ENCODE data around the gene GSTT4. TPM values are rescaled to one million over a fixed set of nuclear protein-coding genes. Genes with fewer than 3 reads are reported as not detected.
"Not testable (repeated sequence)": the region's sequence is repeated elsewhere in the genome, so short reads cannot be mapped to it uniquely, and the experiment has no call there.

The GSTT4 gene
- total RNA-seq, 4 donors from 2014 or later: not detected

DNA sequence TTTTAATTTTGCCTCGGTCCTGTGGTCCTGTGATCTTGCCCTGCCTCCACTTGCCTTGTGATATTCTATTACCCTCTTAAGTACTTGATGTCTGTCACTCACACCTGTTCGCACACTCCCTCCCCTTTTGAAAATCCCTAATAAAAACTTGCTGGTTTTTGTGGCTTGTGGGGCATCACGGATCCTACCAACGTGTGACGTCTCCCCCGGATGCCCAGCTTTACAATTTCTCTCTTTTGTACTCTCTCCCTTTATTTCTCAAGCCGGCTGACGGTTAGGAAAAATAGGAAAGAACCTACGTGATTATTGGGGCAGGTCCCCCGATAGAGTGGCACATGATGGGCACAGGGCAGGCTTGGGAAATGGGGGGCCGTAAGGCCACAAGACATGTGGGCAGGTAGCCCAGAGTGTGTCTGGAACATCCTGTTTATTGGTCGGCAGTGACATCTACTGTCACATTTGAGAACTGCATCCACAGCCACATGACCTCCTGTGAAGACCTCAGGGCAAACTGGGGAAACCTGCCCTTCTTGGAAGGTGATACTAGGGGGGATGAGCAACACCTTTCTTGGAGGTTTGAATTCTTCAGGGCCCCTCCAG lies 48.9 kb downstream of the GSTT4 start:
- TF ChIP-seq, protein P1, sequence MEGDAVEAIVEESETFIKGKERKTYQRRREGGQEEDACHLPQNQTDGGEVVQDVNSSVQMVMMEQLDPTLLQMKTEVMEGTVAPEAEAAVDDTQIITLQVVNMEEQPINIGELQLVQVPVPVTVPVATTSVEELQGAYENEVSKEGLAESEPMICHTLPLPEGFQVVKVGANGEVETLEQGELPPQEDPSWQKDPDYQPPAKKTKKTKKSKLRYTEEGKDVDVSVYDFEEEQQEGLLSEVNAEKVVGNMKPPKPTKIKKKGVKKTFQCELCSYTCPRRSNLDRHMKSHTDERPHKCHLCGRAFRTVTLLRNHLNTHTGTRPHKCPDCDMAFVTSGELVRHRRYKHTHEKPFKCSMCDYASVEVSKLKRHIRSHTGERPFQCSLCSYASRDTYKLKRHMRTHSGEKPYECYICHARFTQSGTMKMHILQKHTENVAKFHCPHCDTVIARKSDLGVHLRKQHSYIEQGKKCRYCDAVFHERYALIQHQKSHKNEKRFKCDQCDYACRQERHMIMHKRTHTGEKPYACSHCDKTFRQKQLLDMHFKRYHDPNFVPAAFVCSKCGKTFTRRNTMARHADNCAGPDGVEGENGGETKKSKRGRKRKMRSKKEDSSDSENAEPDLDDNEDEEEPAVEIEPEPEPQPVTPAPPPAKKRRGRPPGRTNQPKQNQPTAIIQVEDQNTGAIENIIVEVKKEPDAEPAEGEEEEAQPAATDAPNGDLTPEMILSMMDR (IDR thresholded peaks at IDR 0.05): peak in 1 of 3 donors; percentile 65
- ATAC-seq (ENCODE audit: low FRiP score) (peak; percentile 42), DNase-seq (ENCODE audit: low spot score) (peak; percentile 93)

DNA sequence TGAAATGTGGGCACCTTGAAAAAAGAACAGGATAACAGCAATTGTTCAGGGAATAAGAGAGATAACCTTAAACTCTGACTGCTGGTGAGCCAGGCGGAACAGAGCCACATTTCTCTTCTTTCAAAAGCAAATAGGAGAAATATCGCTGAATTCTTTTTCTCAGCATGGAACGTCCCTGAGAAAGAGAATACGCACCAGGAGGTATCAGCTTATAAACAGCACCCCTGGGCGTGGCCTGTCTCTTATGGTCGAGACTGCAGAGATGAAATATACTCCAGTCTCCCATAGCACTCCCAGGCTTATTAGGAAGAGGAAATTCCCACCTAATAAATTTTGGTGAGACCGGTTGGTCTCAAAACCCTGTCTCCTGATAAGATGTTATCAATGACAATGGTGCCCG lies 49.4 kb downstream of the GSTT4 start:
- ATAC-seq (ENCODE audit: low FRiP score); DNase-seq (ENCODE audit: low spot score): not testable (repeated sequence)

DNA sequence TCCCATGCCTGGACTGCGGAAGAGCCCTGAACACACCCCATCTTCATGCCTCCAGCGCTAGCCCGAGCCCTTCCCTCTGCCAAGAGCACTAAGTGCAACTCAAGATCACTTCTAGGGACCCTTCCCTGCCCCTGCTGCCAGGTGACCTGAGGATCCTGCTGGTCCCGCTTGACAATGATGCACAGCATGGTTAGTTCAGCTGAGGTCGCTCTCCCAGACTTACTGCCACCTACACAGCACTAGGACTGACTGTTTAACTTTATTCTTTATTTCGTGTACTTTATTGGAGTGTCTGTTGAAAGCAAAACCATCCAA lies 50.3 kb downstream of the GSTT4 start:
- not testable (repeated sequence) for DNase-seq (ENCODE audit: low spot score); ATAC-seq (ENCODE audit: low FRiP score)

DNA sequence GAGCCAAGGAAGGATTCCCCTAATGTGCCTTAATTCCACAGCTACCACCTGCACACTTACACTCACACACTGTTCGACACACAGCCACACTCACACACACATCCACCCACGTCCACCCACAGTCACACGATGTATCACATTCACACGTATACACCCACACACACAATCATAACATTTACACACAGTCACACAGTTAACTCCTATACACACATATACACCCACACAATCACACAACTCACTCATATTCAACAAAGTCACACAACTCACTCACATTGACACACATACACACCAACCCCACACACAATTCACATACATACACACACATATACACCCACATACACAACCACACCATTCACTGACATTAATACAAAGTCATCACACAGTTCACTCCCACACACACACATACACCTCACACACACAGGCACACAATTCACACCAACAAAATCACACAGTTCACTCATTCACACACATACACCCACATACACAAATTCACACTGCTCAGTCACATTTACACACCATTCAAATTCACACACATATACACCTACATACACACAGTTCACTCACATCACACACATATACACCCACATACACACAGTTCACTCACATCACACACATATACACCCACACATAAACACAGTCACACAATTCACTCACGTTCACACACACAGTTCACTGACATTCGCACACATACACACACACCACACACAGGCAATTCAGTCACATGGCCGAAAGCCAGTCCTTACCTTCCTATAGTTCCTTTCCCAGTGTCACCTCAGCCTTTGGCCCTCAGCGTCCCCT lies 50.9 kb downstream of the GSTT4 start:
- ATAC-seq (ENCODE audit: low FRiP score); DNase-seq (ENCODE audit: low spot score): not testable (repeated sequence)

DNA sequence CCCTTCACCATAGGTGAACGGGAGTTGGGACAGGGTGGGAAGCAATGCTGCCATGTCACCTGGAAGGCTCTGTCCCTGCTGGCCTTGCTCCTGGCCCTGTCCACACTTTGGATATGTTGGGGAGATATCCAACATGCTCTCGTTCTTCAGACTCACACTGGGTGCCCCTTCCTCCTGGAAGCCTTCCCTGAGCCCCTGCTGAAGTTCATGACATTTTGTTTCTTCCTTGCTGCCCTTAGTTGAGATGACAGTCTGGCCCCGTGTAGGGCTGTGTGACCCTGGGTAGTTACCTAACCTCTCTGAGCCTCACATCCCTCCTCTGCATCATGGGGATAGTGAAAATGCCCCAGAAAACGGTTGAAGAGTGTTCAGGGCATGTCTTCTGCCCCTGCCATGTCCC lies 51.8 kb downstream of the GSTT4 start:
- not testable (repeated sequence) for DNase-seq (ENCODE audit: low spot score); ATAC-seq (ENCODE audit: low FRiP score)

DNA sequence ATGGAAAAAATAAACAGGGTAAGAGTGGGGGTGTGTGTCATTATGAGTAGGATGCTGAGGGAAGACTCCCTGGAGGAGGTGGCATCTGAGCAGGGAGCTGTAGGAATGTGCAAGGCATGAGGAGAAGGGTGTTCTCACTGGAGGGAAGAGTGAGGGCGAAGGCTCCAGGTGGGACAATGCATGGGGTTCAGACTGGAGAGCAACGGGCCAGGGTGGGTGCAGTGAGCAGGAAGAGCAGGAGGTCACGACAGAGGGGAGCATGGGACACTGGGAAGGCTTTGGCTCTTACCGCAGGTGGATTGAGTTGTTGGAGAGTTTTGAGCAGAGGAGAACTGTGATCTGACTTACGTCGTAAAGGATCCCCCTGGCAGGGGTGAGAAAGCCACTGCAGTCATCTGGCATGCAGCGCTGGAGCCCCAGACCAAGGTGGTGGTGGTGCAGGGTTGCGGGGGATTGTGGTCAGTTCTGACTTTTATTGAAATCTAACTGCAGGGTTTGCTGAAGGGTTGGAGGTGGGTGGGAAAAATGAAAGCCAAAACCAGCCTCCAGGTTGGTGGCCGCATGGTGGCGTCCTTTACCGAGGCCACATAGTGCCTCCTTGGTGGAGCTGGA lies 52.4 kb downstream of the GSTT4 start:
- ATAC-seq (ENCODE audit: low FRiP score); DNase-seq (ENCODE audit: low spot score): not testable (repeated sequence)

DNA sequence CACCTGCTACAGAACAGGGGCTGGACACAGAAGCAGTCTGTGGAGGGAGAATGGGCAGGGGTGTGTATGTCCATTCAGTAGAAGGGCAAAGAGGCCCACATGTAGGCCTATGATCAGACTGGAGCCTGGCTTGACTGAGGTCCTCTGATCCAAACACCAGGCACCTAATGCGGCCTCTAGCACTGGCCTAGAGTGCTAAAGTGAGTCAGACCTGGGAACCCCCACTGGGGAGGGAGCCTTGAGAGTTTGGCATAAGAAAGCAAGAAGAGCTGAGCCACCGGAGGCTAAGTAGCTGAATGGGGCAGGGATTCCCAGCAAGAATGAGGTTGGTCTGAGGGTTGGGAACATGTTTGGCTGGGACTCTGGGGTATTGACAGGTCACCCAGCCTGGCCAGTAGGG lies 53.9 kb downstream of the GSTT4 start:
- peak; percentile 51 for ATAC-seq (ENCODE audit: low FRiP score)
- not testable (repeated sequence) for DNase-seq (ENCODE audit: low spot score)

DNA sequence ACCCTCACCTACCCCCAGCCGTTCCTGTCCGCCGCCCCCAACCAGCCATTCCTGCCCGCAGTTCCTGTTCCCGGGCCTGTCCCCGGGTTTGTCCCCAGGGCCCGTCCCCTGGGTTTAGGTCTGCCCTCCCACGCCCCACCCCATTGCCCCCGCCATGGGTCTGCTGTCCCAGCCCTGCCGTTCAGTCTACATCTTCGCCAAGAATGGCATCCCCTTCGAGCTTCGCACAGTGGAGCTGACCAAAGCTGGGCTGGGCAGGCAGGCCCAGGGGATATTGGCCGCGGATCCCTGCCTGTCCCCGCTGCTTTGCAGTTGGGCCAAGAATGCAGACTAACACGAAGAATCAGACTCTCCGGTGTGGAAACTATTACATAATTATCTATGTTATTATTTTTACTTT lies 55.5 kb downstream of the GSTT4 start:
- DNase-seq (ENCODE audit: low spot score); ATAC-seq (ENCODE audit: low FRiP score): not testable (repeated sequence)

Other genes starting within 250 kb of the GSTT4 start
- gene C22orf15, start 242.5 kb downstream of the GSTT4 start, total RNA-seq: not detected
- gene CHCHD10, start 237.5 kb downstream of the GSTT4 start, total RNA-seq: 10 to 100 TPM; 19.9 to 61.2 (median 31.2) TPM
- 1 to 10 TPM in 2 of 4 donors, under 1 TPM in 1, not detected in 1; 0.79 to 3.1 (median 2.1) TPM for gene MMP11, start 232.6 kb downstream of the GSTT4 start, total RNA-seq
- gene SMARCB1, start 218.5 kb downstream of the GSTT4 start, total RNA-seq: 10 to 100 TPM; 38.8 to 50.9 (median 47.6) TPM
- gene DERL3, start 166.4 kb downstream of the GSTT4 start, total RNA-seq: 1 to 10 TPM in 2 of 4 donors, under 1 TPM in 2; 0.47 to 3.1 (median 1.5) TPM
- 1 to 10 TPM; 3.1 to 9.2 (median 7.5) TPM for gene SLC2A11, start 147.6 kb downstream of the GSTT4 start, total RNA-seq
- gene MIF, start 111.1 kb downstream of the GSTT4 start, total RNA-seq: 100 to 1,000 TPM; 136 to 255 (median 235) TPM
- 1 to 10 TPM in 3 of 4 donors, under 1 TPM in 1; 0.95 to 7.7 (median 3.3) TPM for gene GSTT2B, start 44.3 kb downstream of the GSTT4 start, total RNA-seq
- gene DDTL, start 38.6 kb downstream of the GSTT4 start, total RNA-seq: 1 to 10 TPM in 1 of 4 donors, under 1 TPM in 1, not detected in 2; 0.84 to 1.1 TPM
- gene DDT, start 31.0 kb downstream of the GSTT4 start, total RNA-seq: 100 to 1,000 TPM; 107 to 168 (median 143) TPM
- gene GSTT2, start 25.3 kb downstream of the GSTT4 start, total RNA-seq: not detected
- 10 to 100 TPM; 27.0 to 56.9 (median 29.2) TPM for gene CABIN1, start 5.9 kb upstream of the GSTT4 start, total RNA-seq
- 1 to 10 TPM; 2.3 to 8.0 (median 4.7) TPM for gene SUSD2, start 176.0 kb upstream of the GSTT4 start, total RNA-seq
- 10 to 100 TPM; 45.4 to 70.6 (median 51.0) TPM for gene GGT5, start 239.6 kb upstream of the GSTT4 start, total RNA-seq

Data from omental fat pad (tissue), 4 donors.